ENCODE results near the gene FOXC2. TPM values are rescaled to one million over a fixed set of nuclear protein-coding genes. Genes with fewer than 3 reads are reported as not detected.

FOXC2 gene
- total and polyA plus RNA-seq, 2 of the 13 experiments (the other 11 are each of a cell fraction or from before 2014, with no cell fraction given): not detected

DNA sequence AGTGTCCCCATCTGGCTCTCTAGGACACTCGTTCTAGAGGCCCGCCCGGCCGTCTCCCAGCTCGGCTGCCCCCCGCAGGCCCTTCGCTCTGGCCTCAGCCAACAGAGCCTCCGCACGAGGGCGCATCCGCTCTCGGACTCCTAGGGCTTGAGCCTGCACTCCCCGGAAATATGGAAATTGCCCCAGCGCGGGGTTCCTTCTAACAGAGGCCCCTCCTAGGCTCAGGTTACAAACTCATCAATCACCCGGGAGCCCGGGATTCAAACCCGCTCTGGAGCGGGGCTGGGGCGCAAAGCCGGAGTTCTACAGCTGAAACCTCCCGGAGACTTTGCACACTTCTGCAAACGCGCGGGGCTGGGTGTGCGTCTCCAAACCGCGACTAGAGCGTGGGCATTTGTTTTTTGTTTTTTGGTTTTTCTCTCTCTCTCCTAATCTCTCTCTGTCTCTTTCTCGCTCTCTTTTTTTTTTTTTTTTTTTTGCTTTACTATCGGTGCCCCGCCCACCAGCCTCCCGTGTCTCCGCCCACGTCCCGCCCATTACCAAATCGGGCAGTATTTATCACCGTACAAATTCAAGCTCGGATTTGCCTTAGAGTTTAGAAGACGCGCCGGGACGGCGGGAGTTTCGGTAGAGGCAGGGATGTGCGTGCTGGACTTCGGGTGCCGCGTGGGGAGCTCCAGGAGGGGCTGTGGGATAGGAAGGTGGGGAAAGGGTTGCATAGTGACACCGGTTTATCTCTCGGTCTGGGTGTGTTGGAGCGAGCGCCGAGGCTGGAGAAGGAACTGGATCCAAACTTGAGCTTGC, 9.3 kb downstream of the FOXC2 start (continued):
- TF ChIP-seq HNRNPH1 (optimal IDR thresholded peaks at IDR 0.05; ENCODE audit: low read depth, low read length) (no peak), GZF1 (CRISPR knock-in tag; IDR thresholded peaks at IDR 0.05) (no peak), ZFP36L1 (CRISPR knock-in tag; IDR thresholded peaks at IDR 0.05) (no peak), ZBTB20 (CRISPR knock-in tag; IDR thresholded peaks at IDR 0.05; ENCODE audit: borderline replicate concordance, low read depth) (no peak), SKIL (CRISPR knock-in tag; IDR thresholded peaks at IDR 0.05; ENCODE audit: borderline replicate concordance) (no peak), ZNF839 (CRISPR knock-in tag; IDR thresholded peaks at IDR 0.05; ENCODE audit: borderline replicate concordance) (no peak), TCF7L2 (IDR thresholded peaks at IDR 0.05; ENCODE audit: low read depth, low read length) (no peak), RAD21 (CRISPR knock-in tag; IDR thresholded peaks at IDR 0.05) (peak; percentile 72), ZNF878 (CRISPR knock-in tag; IDR thresholded peaks at IDR 0.05) (0 out of 2 replicates have a peak, but pooled peaks have one; percentile 50), THAP7 (CRISPR knock-in tag; IDR thresholded peaks at IDR 0.05) (no peak), NFRKB (IDR thresholded peaks at IDR 0.05) (no peak), FOXA3 (CRISPR knock-in tag; IDR thresholded peaks at IDR 0.05) (no peak), MBD4 (IDR thresholded peaks at IDR 0.05; ENCODE audit: borderline replicate concordance, low read length) (no peak), ZEB1 (IDR thresholded peaks at IDR 0.05; ENCODE audit: insufficient replicate concordance, low read depth) (no peak), SNAI1 (CRISPR knock-in tag; IDR thresholded peaks at IDR 0.05; ENCODE audit: borderline replicate concordance) (no peak)
- TF ChIP-seq, protein P1, sequence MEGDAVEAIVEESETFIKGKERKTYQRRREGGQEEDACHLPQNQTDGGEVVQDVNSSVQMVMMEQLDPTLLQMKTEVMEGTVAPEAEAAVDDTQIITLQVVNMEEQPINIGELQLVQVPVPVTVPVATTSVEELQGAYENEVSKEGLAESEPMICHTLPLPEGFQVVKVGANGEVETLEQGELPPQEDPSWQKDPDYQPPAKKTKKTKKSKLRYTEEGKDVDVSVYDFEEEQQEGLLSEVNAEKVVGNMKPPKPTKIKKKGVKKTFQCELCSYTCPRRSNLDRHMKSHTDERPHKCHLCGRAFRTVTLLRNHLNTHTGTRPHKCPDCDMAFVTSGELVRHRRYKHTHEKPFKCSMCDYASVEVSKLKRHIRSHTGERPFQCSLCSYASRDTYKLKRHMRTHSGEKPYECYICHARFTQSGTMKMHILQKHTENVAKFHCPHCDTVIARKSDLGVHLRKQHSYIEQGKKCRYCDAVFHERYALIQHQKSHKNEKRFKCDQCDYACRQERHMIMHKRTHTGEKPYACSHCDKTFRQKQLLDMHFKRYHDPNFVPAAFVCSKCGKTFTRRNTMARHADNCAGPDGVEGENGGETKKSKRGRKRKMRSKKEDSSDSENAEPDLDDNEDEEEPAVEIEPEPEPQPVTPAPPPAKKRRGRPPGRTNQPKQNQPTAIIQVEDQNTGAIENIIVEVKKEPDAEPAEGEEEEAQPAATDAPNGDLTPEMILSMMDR (CRISPR knock-in tag; IDR thresholded peaks at IDR 0.05): peak; percentile 74
- TF ChIP-seq, protein P2, sequence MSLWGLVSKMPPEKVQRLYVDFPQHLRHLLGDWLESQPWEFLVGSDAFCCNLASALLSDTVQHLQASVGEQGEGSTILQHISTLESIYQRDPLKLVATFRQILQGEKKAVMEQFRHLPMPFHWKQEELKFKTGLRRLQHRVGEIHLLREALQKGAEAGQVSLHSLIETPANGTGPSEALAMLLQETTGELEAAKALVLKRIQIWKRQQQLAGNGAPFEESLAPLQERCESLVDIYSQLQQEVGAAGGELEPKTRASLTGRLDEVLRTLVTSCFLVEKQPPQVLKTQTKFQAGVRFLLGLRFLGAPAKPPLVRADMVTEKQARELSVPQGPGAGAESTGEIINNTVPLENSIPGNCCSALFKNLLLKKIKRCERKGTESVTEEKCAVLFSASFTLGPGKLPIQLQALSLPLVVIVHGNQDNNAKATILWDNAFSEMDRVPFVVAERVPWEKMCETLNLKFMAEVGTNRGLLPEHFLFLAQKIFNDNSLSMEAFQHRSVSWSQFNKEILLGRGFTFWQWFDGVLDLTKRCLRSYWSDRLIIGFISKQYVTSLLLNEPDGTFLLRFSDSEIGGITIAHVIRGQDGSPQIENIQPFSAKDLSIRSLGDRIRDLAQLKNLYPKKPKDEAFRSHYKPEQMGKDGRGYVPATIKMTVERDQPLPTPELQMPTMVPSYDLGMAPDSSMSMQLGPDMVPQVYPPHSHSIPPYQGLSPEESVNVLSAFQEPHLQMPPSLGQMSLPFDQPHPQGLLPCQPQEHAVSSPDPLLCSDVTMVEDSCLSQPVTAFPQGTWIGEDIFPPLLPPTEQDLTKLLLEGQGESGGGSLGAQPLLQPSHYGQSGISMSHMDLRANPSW (CRISPR knock-in tag; IDR thresholded peaks at IDR 0.05; ENCODE audit: borderline replicate concordance): no peak
- TF ChIP-seq, protein P3, sequence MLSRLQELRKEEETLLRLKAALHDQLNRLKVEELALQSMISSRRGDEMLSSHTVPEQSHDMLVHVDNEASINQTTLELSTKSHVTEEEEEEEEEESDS (CRISPR knock-in tag; IDR thresholded peaks at IDR 0.05; ENCODE audit: borderline replicate concordance): no peak
- TF ChIP-seq, protein P4, sequence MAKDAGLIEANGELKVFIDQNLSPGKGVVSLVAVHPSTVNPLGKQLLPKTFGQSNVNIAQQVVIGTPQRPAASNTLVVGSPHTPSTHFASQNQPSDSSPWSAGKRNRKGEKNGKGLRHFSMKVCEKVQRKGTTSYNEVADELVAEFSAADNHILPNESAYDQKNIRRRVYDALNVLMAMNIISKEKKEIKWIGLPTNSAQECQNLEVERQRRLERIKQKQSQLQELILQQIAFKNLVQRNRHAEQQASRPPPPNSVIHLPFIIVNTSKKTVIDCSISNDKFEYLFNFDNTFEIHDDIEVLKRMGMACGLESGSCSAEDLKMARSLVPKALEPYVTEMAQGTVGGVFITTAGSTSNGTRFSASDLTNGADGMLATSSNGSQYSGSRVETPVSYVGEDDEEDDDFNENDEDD (CRISPR knock-in tag; IDR thresholded peaks at IDR 0.05; ENCODE audit: borderline replicate concordance): no peak
